ENCODE measurements around the gene SREBF2. TPM values are rescaled to one million over a fixed set of nuclear protein-coding genes. Genes with fewer than 3 reads are reported as not detected.

Gene SREBF2
- total and polyA plus RNA-seq, 9 of the 15 experiments (the other 6 are each of a cell fraction or from before 2014, with no cell fraction given) = 1.1 to 84.2 (median 26.9) TPM

- peak; percentile 70 for TF ChIP-seq ZNF589 (CRISPR knock-in tag; IDR thresholded peaks at IDR 0.05; ENCODE audit: low read depth)
- peak; percentile 89 for TF ChIP-seq FOXM1 (IDR thresholded peaks at IDR 0.05; ENCODE audit: low read depth)
- TF ChIP-seq FOXM1 (CRISPR knock-in tag; IDR thresholded peaks at IDR 0.05; ENCODE audit: low read depth) = no peak
- TF ChIP-seq GTF3C2 (IDR thresholded peaks at IDR 0.05; ENCODE audit: borderline replicate concordance, extremely low read depth, insufficient read length) = no peak
- TF ChIP-seq BRF1 (IDR thresholded peaks at IDR 0.05; ENCODE audit: borderline replicate concordance, extremely low read depth, insufficient read length) = no peak
- TF ChIP-seq RFX5 (IDR thresholded peaks at IDR 0.05; ENCODE audit: low read depth, low read length) = peak; percentile 51; the same call in 1 of the 2 replicates
- TF ChIP-seq EP300 (IDR thresholded peaks at IDR 0.05; ENCODE audit: low read length) = peak; percentile 67
- peak; percentile 34; the same call in 1 of the 2 replicates for TF ChIP-seq ZNF24 (IDR thresholded peaks at IDR 0.05)
- TF ChIP-seq ZNF586 (CRISPR knock-in tag; conservative IDR thresholded peaks at IDR 0.05) = no peak
- 0 out of 2 replicates have a peak, but pooled peaks have one; percentile 29 for TF ChIP-seq THAP12 (CRISPR knock-in tag; IDR thresholded peaks at IDR 0.05)
- no peak for TF ChIP-seq ZSCAN29 (IDR thresholded peaks at IDR 0.05)
- peak; percentile 62; the same call in 1 of the 2 replicates for TF ChIP-seq ATF4 (CRISPR knock-in tag; IDR thresholded peaks at IDR 0.05)
- no peak for TF ChIP-seq SMC3 (conservative IDR thresholded peaks at IDR 0.05; ENCODE audit: insufficient read depth, low read depth, low read length)
- TF ChIP-seq ATF1 (CRISPR knock-in tag; IDR thresholded peaks at IDR 0.05) = 0 out of 2 replicates have a peak, but pooled peaks have one; percentile 15
- peak; percentile 96 for TF ChIP-seq ATF1 (tag; IDR thresholded peaks at IDR 0.05)
- TF ChIP-seq CREB1 (IDR thresholded peaks at IDR 0.05) = peak; percentile 85
- TF ChIP-seq CREB1 (CRISPR knock-in tag; IDR thresholded peaks at IDR 0.05) = peak; percentile 90
- no peak for TF ChIP-seq ZNF512 (tag; IDR thresholded peaks at IDR 0.05)
- TF ChIP-seq SUPT5H (IDR thresholded peaks at IDR 0.05) = peak; percentile 56
- peak; percentile 8; the same call in 1 of the 2 replicates for TF ChIP-seq GTF2F1 (IDR thresholded peaks at IDR 0.05; ENCODE audit: low read depth, low read length)
- TF ChIP-seq NFXL1 (CRISPR knock-in tag; IDR thresholded peaks at IDR 0.05) = no peak
- peak; percentile 81 for TF ChIP-seq HMGN3 (IDR thresholded peaks at IDR 0.05; ENCODE audit: borderline replicate concordance, extremely low read depth, insufficient read length, low read depth, low read length)
Observed at GRCh38 chr22:41832553-41833368, at the start of gene SREBF2 (continued).
